ENCODE results near the gene BMP5.

DNA sequence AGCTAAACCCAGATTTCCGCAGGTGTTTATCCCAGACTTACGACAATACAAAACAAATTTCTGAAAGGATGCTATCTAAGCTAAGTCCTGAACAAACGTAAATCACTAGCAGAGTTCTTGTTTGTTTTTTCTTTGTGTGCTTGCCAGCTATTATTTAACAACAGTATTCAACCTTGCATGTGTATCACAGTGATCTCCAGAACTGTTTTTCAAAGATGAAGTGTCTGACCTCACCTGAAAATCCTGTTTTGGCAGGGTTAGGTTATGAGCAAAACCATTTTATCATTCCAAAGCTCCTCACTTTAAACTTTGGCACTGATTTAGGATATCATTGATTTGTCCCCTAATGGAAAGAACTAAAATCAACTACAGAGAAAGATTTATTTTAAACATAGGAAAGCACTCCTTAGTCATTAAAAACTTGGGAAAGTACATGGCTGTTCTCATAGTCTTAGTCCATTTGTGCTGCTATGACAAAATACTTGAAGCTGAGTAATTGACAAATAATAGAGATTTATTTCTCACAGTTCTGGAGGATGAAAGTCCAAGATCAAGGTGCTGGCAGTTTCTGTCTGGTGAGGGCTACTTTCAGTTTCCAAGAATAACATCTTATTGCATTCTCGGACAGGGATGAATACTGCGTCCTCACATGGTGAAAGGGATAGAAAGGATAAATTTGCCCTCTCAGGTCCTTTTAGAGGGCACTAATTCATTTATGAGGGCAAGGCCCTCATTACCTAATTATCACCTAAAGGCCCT lies 20.8 kb upstream of the BMP5 start:
- TF ChIP-seq, protein P1, sequence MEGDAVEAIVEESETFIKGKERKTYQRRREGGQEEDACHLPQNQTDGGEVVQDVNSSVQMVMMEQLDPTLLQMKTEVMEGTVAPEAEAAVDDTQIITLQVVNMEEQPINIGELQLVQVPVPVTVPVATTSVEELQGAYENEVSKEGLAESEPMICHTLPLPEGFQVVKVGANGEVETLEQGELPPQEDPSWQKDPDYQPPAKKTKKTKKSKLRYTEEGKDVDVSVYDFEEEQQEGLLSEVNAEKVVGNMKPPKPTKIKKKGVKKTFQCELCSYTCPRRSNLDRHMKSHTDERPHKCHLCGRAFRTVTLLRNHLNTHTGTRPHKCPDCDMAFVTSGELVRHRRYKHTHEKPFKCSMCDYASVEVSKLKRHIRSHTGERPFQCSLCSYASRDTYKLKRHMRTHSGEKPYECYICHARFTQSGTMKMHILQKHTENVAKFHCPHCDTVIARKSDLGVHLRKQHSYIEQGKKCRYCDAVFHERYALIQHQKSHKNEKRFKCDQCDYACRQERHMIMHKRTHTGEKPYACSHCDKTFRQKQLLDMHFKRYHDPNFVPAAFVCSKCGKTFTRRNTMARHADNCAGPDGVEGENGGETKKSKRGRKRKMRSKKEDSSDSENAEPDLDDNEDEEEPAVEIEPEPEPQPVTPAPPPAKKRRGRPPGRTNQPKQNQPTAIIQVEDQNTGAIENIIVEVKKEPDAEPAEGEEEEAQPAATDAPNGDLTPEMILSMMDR (IDR thresholded peaks at IDR 0.05; ENCODE audit: low read length) = no peak
- TF ChIP-seq EZH2 (optimal IDR thresholded peaks at IDR 0.05; ENCODE audit: low read depth, low read length) = no peak

Data from MM.1S (cell line).